ENCODE results near the gene FAT3.
A peak's percentile ranks its signal among the peaks of the same experiment; 100 is the strongest.

Gene FAT3

GRCh38 chr11:92224407-92225124 lies at the start of gene FAT3:
Gene FAT3 (plus strand): TSS chr11:92224818. CDS start chr11:92352113, 127,295 bp downstream.
- DNase-seq (ENCODE audit: low spot score) = no peak

- DNase-seq (ENCODE audit: low spot score) = no peak
These were observed 45.5 kb upstream of the FAT3 start for GRCh38 chr11:92179017-92179670.

DNA sequence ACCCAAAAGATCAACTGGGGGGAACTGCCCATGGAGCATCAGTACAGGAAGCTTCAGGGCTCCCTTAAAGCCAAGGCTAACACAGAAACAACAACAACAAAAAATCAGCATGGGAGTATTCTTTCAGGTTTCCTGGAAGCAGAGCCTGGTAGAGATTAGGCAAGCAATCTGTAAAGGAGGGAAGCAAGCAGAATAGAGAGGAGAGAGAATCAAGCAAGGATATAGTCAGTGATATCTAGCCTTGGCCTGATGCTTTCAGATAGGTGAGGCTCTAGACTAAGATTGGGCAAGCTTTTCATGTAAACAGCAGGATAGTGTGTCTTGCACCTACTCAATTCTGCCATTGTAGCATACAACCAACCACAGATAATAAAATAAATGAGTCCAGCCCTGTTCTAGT lies 44.4 kb upstream of the FAT3 start:
- no peak for DNase-seq (ENCODE audit: low spot score)

DNA sequence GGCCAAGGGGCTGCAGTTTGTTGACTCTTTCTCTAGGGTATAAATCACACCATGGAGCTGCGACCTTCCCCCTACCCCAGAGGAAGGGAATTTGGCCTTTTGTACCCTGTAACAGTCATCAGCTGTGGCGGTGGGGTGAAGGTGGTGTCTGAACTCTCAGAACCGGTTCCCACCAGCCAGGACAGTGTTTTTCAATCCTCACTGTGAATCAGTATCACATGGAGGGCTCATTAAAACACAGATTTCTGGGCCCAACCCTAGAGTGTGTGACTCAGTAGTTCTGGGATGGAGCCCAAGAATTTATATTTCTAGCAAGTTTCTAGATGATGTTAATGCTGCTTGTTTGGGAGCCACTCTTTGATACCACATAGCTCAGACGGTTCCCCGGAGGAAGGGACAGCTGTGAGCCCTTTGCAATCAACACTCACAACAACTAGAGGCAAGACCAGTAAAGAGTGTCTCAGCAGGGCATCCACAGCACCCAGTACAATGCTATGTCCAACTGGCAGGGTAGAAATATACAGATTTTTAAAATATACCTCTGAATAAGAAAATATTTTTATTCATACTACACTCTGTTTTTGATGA lies 43.9 kb upstream of the FAT3 start:
- no peak for DNase-seq (ENCODE audit: low spot score)

DNA sequence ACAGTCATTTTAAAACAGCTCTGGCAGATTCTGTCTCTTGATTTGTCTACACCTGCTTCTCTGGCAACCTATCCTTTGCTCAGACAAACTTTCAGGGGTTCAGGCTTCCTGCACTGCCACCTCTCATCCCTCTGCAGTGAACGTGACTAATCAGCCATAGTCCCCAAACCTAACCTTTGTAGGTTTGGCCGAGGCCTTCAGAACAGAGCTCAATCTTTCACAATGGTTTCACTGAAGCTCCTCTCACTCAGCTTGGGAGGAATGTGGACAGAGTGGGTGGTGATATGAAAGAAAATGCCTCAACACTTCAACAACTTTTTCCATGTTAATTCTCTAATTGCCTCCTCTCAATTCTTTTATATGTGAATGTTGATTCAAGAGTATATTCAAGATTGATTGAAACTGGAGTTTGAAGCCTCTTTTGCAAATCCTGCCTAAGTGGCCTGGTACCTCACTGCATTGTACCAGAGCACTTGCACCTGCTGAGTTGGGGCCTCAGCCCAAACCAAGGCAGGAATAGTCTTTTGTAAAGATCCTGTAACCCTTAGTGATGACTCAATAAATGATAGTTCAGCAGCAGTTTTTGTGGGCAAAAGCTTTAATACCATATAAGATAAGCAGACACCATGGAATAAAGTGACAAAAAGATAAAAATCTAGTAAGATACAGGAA lies 33.9 kb upstream of the FAT3 start:
- no peak for DNase-seq (ENCODE audit: low spot score)

DNA sequence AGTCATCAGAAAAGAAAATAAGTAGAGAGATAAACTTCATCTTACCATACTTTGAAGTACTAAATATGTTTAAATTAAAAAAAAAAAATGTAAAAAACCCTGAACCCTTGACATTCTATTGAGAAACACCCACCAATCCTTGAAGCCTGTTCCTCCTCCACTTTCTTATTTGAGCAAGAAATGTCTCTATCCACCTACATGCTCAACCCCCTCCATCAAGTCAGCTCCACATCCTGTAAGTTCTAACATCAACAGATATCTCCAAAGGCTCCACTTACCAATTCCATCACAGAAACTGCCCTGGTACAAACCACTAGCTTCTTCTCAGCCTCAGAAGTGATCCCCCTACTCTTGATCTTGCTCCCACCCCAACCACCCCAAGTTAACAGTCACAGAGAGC lies 32.5 kb upstream of the FAT3 start:
- no peak for DNase-seq (ENCODE audit: low spot score)

GRCh38 chr11:92198268-92198667 lies 26.4 kb upstream of the FAT3 start:
- no peak for DNase-seq (ENCODE audit: low spot score)

DNA sequence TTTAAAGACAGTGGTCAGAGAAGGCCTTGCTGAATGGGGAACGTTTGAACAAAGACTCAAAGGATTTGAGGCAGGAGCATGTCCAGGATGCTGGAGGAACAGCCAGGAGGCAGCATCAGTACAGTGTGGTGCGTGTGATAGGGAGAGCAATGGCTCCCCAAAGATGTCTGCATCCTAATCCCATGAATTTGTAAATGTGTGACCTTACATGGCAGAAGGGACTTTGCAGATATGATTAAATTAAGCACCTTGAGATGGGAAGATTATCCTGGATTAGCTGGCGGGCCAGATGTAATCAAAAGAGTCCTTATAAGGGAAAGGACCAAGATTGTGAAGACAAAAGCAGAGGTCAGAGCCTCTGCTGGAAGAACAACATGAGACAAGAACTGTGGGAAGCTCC lies 24.6 kb upstream of the FAT3 start:
- DNase-seq (ENCODE audit: low spot score) = no peak

- no peak for DNase-seq (ENCODE audit: low spot score)
These were observed 19.9 kb upstream of the FAT3 start for GRCh38 chr11:92204731-92205130.

DNA sequence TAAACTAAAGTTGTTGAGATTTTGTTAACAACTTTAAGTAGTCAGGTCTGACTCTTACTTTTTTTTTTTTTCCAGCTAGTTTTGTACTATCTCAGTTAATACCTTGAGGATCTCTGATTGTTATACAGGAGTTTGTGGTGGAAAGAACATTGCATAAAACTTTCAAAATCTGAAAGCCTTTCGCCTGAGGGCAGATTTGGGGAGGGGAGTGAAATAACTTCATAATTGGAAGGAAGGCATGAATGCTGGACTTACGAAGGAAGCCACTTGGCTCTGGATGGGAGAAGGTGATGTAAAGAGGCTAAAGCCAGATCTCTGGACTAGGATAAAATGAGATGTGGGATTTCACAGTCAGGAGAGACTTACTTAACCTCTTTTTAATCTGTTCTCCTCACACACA lies 18.2 kb upstream of the FAT3 start:
- no peak for DNase-seq (ENCODE audit: low spot score)

DNA sequence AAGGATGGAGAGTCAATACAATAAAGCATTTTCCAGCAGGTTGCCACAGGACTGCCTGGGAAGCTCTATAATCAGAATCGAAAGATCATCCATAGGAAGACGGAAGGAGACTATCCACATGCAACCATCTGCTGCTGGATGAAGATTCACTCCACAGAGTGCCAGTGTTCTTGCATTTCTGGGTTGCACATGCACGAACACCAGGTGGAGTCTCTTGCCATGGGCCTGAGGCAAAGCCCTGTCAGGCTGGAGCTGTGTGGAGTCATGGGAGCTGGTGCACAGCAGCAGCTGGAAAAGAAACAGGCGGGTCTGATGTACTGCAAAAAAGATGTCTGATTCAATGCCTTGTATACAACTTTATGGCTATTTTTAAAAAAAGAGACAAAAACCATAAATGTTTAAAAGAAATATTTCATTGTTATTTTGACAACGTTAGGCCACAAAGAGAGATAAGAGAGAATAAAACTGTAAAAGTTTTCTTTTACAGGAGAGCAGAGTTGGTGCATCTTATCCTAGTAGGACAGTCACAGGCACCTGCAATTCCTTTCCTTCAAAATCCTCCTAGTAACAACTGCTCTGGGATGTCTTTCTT lies 12.9 kb upstream of the FAT3 start:
- DNase-seq (ENCODE audit: low spot score) = peak; percentile 21

DNA sequence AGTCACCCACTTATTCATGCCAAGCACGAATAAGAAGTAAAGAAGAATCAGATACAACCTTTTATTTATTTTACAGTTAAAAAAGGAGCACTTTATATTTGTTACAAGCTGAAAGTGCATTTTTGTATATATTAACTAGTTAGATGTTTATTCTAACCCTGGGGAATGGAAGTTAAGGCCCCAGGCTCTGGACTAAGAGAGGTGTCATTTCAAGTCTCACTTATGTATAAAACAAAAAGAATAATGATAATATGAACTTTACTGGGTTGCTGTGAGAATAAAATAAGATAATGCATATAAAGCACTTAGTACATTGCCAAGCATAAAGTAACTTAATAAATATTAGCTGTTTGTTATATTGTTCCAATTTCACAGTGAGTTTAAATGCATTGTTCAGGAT lies 12.1 kb upstream of the FAT3 start:
- no peak for DNase-seq (ENCODE audit: low spot score)

DNA sequence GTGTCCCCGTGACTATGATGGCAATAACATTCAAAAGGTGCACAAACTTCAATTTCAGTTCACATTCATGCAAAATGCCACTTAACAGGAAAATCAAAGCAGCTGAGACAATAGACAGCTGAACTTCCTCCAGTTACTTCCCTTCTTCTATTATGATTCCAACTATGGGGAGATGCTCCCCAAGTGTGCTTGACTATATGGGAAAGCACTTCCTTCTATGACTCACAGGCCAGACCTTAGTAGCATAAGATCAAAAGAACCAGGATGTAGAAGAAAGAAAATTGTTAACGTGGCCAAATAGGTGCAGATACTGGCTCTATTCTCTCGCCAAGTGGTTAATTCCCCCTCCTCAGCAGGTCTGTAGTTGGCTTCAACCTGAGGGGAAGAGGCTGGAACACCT lies 7.8 kb upstream of the FAT3 start:
- no peak for DNase-seq (ENCODE audit: low spot score)

- DNase-seq (ENCODE audit: low spot score) = no peak
These were observed 5.1 kb upstream of the FAT3 start for GRCh38 chr11:92219476-92219875.

GRCh38 chr11:92222701-92223100 lies 1.9 kb upstream of the FAT3 start:
- no peak for DNase-seq (ENCODE audit: low spot score)

DNA sequence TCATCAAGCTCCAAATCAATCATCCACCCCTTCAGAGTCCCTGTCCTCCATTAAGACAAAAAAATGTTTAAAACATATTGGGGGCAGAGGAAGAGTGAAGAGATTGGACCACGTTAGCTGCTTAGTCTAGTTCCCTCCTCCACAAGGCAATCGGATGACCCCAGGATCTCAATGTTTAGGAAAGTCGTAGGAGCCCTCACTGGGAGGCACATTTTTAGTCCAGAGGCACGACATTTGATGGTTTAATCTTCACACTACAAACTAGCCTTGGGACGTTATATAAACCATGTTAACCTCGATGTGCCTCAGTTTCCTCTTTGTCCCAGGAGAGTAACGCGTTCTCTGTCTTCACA lies 588 bp upstream of the FAT3 start:
- DNase-seq (ENCODE audit: low spot score) = no peak

DNA sequence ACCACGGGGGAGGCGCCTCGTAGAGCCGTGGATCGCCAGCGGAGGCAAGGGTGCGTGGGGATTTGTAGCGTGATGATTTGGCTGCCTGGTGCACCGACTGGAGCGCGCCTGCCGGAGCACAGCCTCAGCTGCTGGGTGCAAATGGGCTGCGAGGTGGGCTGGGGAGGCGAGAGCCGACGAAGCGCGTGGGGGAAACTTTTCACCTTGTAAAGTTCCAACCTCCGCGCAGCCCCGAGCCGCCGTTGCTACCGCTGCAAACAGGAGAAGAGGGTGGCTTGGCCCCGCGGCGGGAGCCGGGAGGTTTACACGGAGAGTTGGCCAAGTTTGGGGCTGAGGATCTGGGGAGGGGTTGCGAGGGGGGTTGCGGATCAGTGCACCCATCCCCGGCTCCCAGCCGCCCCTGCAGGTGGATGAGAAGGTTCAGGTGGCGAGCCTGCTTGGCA lies 528 bp downstream of the FAT3 start:
- no peak for DNase-seq (ENCODE audit: low spot score)

DNA sequence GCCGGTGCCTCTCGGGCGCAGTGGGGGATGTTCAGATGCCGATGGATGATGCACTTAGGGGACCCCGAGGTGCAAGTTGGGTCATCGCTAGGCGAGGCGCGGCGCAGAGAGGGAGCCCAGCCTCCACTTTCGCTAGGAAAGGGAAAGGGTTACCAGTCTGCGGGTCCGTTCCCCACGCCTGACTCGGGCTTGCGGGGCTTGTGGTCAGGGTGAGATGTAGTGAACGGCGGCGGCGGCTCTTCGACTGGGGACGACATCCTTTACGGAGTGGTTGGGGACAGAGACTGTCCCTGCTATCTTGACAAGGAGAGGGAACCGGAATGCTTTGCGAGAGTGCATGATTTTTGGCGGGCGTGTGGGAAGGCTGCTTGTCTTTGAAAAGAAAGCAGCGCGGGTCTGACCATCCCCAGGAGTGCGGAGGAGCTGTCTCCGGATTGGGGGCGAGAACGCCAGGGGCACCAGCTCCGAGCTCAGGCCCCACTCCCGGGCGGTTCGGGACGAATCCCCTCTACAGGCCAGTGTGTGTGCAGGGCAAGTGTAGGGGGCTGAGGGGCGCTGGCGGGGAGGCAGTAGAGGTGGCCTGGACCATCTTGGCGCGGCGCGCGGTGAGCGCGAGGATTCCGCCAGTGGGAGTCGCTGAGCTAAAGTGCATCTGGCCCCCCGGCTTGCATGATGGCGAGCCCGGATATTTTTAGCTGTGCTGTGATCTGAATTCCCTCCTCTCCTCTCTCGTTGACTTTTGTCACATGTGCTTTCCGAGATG lies 1.1 kb downstream of the FAT3 start:
- no peak for DNase-seq (ENCODE audit: low spot score)

GRCh38 chr11:92226331-92227229 lies 2.0 kb downstream of the FAT3 start:
- no peak for DNase-seq (ENCODE audit: low spot score)

- no peak for DNase-seq (ENCODE audit: low spot score)
These were observed 2.7 kb downstream of the FAT3 start for GRCh38 chr11:92227230-92227814.

Data from RKO (cell line).